Measurements from ENCODE around the gene MFAP5.

MFAP5 gene

DNA sequence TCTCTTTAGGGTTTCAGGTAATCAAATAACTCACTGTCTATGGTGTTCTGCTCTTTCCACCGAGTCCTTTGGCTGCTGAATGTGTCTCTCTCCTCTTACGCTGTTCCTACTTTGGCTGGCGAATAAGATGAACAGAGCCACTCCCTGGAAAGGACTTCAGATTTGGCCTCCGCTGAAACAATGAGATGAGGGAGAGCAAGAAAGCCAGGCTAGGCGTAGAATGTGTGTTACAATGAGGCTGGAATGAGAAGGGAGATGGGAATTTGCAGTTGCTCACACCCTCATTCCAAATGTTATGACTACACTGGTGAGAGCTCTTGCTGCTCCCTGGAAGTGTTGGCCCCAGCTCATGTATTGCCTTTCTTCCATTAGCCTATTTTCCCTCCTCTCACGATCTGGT lies at the start of gene MFAP5:
MFAP5 (minus strand) TSS at position 234 of the 400 bp plus-strand sequence. CDS start 722 bp downstream, outside the sequence.
- DNase-seq (ENCODE audit: low read depth in 2 of 2): no peak

- DNase-seq (ENCODE audit: low read depth in 2 of 2): no peak
Measured at GRCh38 chr12:8709124-8709830, 46.7 kb upstream of the MFAP5 start.

DNA sequence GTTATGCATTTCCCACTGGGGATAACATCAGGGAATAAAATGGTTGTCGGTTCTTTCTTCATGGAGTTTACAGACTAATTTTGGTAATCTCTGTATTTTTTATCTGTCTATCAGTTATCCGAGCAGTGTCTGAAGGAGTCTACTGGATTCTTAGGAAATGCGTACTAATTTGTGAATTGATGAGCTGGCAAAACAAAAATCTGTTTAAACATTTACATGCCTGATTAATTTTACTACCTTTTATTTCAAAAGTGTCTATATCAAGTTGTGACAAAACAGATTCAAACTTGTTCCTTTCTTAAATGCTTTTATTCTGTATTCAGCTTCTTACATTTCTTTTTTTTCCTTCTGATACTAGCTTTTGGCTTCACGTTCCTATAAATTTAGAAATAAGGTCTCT lies 39.5 kb upstream of the MFAP5 start:
- no peak for DNase-seq (ENCODE audit: low read depth in 2 of 2)

- no peak for DNase-seq (ENCODE audit: low read depth in 2 of 2)
Measured at GRCh38 chr12:8701046-8701660, 38.5 kb upstream of the MFAP5 start.

DNA sequence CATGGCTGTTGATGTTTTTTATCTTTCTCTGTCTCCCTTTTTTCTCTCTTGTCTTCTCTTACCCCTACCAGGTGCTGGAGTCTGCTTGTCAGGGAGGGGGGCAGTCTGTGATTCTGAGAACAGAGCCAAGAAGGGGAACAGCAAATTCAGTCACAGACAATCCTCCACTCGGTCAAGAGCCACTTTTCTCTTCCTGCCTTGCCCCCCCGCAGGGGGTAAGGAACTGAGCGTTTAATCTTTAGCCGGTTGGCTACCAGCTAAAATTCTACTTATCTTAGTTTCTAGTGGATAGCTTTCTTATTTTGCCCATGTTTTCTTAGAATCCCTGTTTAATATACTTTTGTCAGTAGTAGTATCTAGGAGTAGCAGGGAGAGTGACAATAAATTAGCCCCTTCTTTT lies 37.1 kb upstream of the MFAP5 start:
- no peak for DNase-seq (ENCODE audit: low read depth in 2 of 2)

DNA sequence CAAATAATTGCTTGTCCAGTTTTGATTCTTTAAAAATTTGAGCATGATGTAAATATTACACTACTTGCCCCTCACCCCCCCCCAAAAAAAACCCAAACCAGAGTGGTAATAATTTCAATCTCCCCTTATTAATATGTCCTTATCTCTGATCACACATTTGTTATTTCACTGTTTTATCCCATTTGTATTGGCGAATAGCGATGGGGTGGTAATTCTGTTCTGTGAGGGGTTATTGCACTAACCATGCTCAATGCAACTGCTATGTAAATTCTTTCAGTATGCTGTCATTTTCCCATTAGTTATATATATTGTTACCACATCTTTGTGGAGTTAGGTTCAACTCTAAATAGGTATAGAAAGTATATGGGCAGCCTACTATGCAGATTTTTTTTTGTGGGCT lies 36.3 kb upstream of the MFAP5 start:
- DNase-seq (ENCODE audit: low read depth in 2 of 2): no peak

- peak; percentile 1 to 32 for DNase-seq (ENCODE audit: low read depth in 2 of 2)
Measured at GRCh38 chr12:8698132-8698851, 35.7 kb upstream of the MFAP5 start.

DNA sequence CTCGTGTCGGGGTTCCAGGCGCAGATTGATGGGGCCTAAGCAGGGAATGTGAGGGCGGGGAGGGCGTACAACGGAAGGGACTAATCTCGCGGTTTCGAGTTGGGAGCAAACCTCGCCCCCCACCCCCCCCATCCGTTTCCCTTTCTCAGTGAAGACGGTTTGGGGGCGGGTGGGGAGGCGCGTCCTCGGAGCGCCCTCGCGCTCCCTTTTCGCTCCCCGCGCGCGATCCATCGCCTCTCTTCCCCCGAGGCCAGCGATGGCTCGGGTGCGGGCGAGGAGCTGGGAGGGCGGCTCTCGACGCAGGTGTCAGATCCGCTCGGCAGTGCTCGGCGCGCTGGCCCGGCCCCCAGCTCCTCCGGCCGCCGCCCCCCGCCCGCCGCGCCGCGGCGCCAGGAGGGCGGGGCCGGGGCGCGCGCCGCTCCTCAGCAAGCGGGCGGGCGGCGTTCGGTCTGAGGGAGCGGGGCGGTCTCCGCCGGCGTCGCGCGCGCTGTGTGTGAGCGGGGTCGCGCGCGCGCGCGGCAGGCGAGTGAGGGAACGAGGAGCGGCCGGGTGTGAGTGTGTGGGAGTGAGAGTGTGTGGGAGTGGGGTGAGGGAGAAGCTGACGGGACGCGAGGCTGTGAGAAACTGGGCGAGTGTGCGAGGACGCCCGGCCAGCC lies 35.0 kb upstream of the MFAP5 start, which contains the start of gene RIMKLB:
RIMKLB (plus strand) TSS at position 516 of the 656 bp plus-strand sequence. CDS start 15,876 bp downstream, outside the sequence.
- DNase-seq (ENCODE audit: low read depth in 2 of 2): peak; percentile 46 to 51

GRCh38 chr12:8697120-8697475 lies 34.5 kb upstream of the MFAP5 start:
- DNase-seq (ENCODE audit: low read depth in 2 of 2): no peak

- no peak for DNase-seq (ENCODE audit: low read depth in 2 of 2)
Measured at GRCh38 chr12:8696442-8697090, 33.9 kb upstream of the MFAP5 start.

DNA sequence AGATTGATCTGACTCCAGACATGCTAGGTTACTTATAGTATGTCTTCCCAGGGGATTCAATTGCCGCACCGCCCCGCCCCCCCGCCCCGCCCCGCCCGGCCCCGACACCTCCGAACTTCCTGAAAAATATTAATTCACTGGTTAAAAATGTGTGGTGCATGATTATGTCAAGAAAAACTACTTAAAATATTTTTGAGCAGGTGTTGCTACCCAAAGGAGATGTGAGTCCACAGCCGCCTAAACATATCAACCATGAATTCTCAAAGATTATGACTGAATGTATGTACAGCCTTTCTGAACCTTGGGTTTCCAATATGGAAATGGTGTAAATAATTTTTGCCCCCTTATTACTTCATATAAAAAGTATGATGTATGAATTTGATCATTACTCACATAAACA lies 32.5 kb upstream of the MFAP5 start:
- no peak for DNase-seq (ENCODE audit: low read depth in 2 of 2)

- DNase-seq (ENCODE audit: low read depth in 2 of 2): no peak
Measured at GRCh38 chr12:8692573-8692972, 29.9 kb upstream of the MFAP5 start.

DNA sequence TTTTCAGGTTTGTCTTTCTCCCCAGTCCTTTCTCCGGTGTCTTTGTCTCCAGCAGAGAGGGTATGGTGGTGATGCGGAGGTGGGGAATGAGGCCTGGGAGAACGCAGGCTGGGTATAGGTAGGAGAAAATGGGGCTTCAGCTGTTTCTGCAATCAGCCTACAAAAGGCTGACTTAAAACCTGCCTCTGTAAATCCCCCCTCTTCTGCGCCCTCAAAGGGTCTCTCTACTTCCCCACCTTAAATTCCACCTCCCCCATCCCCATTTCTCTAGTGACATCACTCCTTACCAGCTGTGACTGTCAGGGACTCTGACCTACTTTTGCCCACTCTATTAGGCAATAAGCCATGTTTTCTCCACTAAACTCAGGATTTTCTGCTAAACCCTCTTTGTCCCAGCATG lies 27.1 kb upstream of the MFAP5 start:
- no peak for DNase-seq (ENCODE audit: low read depth in 2 of 2)

- no peak for DNase-seq (ENCODE audit: low read depth in 2 of 2)
Measured at GRCh38 chr12:8687846-8688601, 25.4 kb upstream of the MFAP5 start.

DNA sequence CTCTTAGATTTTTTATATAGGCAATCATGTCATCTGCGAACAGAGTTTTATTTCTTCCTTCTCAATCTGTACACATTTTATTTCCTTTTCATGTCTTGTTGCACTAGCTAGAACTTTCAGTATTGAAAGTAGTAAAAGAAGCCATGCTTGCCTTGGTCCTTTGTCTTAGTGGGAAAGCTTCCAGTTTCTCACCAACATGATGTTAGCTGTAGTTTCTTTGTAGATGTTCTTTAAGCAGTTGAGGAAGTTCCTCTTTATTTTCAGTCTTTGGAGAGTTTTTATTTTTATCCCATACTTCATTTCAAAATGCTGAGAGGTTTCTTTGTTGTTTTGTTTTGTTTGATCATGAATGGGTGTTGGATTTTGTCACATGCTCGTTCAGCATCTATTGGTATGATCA lies 22.4 kb upstream of the MFAP5 start:
- DNase-seq (ENCODE audit: low read depth in 2 of 2): no peak

GRCh38 chr12:8681129-8681884 lies 18.7 kb upstream of the MFAP5 start:
- no peak for DNase-seq (ENCODE audit: low read depth in 2 of 2)

- no peak for DNase-seq (ENCODE audit: low read depth in 2 of 2)
Measured at GRCh38 chr12:8680533-8680932, 17.9 kb upstream of the MFAP5 start.

DNA sequence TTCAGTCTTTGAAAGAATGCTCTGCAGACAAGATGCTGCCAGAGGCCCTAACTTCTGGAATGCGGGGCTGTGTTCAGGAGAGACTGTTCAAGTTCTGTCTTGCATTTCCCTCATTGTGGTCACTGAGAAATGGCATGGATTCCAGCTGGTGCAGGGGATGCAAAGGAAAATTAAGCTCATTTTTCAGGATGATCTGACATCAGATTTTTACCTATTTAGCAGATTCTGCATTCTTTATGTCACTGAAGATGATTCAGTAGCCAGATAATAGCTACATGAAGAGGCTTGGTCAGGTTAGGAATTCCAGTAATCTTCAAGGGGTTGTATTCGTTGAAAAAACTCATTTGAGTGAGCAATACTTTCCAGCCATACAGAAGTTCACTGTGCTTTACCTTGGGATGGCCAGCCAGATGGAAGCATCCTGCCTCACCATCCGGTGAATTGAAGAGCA lies 16.1 kb upstream of the MFAP5 start:
- DNase-seq (ENCODE audit: low read depth in 2 of 2): no peak

DNA sequence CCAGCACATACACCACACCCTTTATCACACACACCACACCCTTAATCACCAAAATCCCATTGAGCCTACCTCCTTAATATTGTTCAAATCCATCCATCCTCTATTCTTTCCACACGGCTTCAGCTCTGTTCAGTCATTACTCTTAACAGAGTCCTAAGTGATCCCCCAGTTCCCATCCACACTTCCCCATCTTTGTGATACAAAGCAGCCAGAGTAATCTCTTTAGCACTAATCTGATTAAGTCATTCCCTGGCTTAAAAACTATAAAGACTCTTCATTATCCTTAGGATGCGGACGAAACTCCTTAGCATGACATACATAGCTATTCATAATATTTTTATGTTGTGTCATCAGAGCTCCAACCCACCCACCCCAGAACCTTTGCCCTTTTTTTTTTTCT lies 14.7 kb upstream of the MFAP5 start:
- DNase-seq (ENCODE audit: low read depth in 2 of 2): no peak

- DNase-seq (ENCODE audit: low read depth in 2 of 2): no peak
Measured at GRCh38 chr12:8676651-8677050, 14.0 kb upstream of the MFAP5 start.

Data from stimulated activated CD4-positive, alpha-beta T cell treated with anti-CD3 and anti-CD28 coated beads, Interleukin-1b, Interleukin-23, amount 100 ng/mL, for 1 hour (primary cell).